Heart right ventricle (tissue), 16 donors: Measurements from ENCODE around the gene FZD1. TPM values are rescaled to one million over a fixed set of nuclear protein-coding genes. Genes with fewer than 3 reads are reported as not detected.

ENCODE experiments used
- ATAC-seq, 8 donors: fragments of 200-7000 bp; cut with Tn5 transposase; one replicate each; pipeline ENCODE4 v1.9.1; 2020; ENCODE audit warnings: mild to moderate bottlenecking in 8 of 8, moderate library complexity in 8 of 8, moderate number of reproducible peaks in 1 of 8
- DNase-seq, 2 donors: peaks; one replicate each; pipeline ENCODE4 v3.0.0-alpha.2; 2020
- H3K27ac ChIP-seq, 10 donors: fragments of 200-600 bp; sonication (generic) in 2 of 10; one replicate each; pipeline versions ENCODE4 v1.5.0 to v1.8.0; 2020 to 2022; ENCODE audit warnings: mild to moderate bottlenecking in 3 of 10
- H3K27me3 ChIP-seq, 7 donors: fragments of 200-600 bp; one replicate each; pipeline ENCODE4 v1.8.0; 2021 to 2022; ENCODE audit warnings: mild to moderate bottlenecking in 2 of 7
- H3K36me3 ChIP-seq, 9 donors: fragments of 200-600 bp; sonication (generic) in 1 of 9; one replicate each; pipeline versions ENCODE4 v1.5.0 to v1.8.0; 2020 to 2022; ENCODE audit warnings: mild to moderate bottlenecking in 2 of 9
- H3K4me1 ChIP-seq, 9 donors: fragments of 200-600 bp; sonication (generic) in 1 of 9; one replicate each; pipeline versions ENCODE4 v1.5.0 to v1.8.0; 2020 to 2022; ENCODE audit warnings: mild to moderate bottlenecking in 4 of 9
- H3K4me3 ChIP-seq, 10 donors: fragments of 200-600 bp; sonication (generic) in 2 of 10; one replicate each; pipeline versions ENCODE4 v1.5.0 to v1.8.0; 2020 to 2022; ENCODE audit warnings: mild to moderate bottlenecking in 7 of 10, moderate library complexity in 2 of 10
- H3K9me3 ChIP-seq, 11 donors: fragments of 200-600 bp in 10 of 11; sonication (generic) in 2 of 11; one replicate each; pipeline versions ENCODE4 v1.5.0 to v1.8.0; 2013 to 2022; ENCODE audit warnings: mild to moderate bottlenecking in 2 of 11, control low read depth in 1 of 11, moderate library complexity in 1 of 11
- CTCF ChIP-seq, 9 donors: fragments of 200-600 bp; sonication (generic) in 2 of 9; IDR thresholded peaks; one replicate each; pipeline versions ENCODE4 v1.5.0 to v1.8.0; 2021 to 2022; ENCODE audit warnings: antibody characterized with exemption in 9 of 9, mild to moderate bottlenecking in 5 of 9, moderate library complexity in 1 of 9
- WGBS, 2 donors: extraction: QIAGEN DNeasy Blood & Tissue Kit; methylation state at CpG; one replicate each; pipeline ENCODE4 v1.1.7; 2013; ENCODE audit warnings: inconsistent platforms in 1 of 2; 5-methylcytosine and 5-hydroxymethylcytosine counted together
- intact Hi-C, 10 donors: fragments of 100-400 bp; cut with DNase I; formaldehyde crosslinking; loops; one replicate each; pipeline versions ENCODE4 v1.11.1 to v1.14.2; 2022
- polyA plus RNA-seq, 2 donors: library from polyadenylated mRNA; stranded (reverse); fragments of 200-250 nt; gene quantifications; one replicate each; pipeline ENCODE4 v1.2.3, GENCODE V29; 2013
- total RNA-seq, 10 donors: library from RNA; stranded (reverse); fragmentation: NEBNext Ultra II Directional in 3 of 10; extraction: Animal tissue kit (Norgen Biotek cat#: 25700) in 3 of 10; gene quantifications; one replicate each; pipeline versions ENCODE4 v1.2.1 to v1.2.4, GENCODE V29; 2021 to 2023
- donor health status: Arrhythmogenic right ventricular cardiomyopathy.
- donor health status: ischemic (EF 13 %, LVEDD 7.1; RV severe dilation, severe dysfunction).
- donor health status: healthy with polysubstance abuse.
- donor health status: DM: no; HTN: yes; CAD: no.
- donor health status: DM: no; HTN: no; CAD: no.
- donor health status: ischemic (EF 25% LVEDD 6.9; RV normal size, moderate dysfunction).
- donor health status: ischemic (EF 25% LVEDD 5.7; RV mildly dilated, moderate dysfunction).
- donor health status: healthy.
- donor health status: DM: yes; HTN: yes; CAD: no.
- donor health status: Ischemic cardiomyopathy.
- donor health status: ischemic (EF 35%, LVEDD 5.7; RV mildly dilated, moderate dysfunction).
- donor health status: nonischemic (EF 11% LVEDD 7.7; RV severe dilation, severe dysfunction).
- donor health status: DM: yes; HTN: yes; CAD: no.
- donor health status: PGD.
- donor health status: ischemic (EF 29% LVEDD 5.4; RV normal size, mild dysfunction).
- donor health status: nonischemic (EF 23%, LVEDD 6.1; RV moderate dilation, normal function).

Gene FZD1
- total and polyA plus RNA-seq, 12 donors, result 3.8 to 36.0 (median 15.6) TPM

- intact Hi-C loops, result no loop called here
- Histone ChIP-seq H3K9me3 (peaks cover 0 to 8% (median 0%) of the 10 kb centered on the region in 11 donors), H3K4me1 (no peaks in the 10 kb centered on the region), H3K4me3 (no peak overlapping the region), H3K27ac (no peak overlapping the region), H3K36me3 (no peaks in the 10 kb centered on the region), H3K27me3 (no peaks in the 10 kb centered on the region)
- no peak for TF ChIP-seq CTCF (IDR thresholded peaks at IDR 0.05)
- DNase-seq, result no peak
- ATAC-seq, result no peak
- WGBS, 2 donors, result 82 to 84% methylated on average over 4 of the region's 4 CpGs
Measured at GRCh38 chr7:91249506-91250233, 14.6 kb upstream of the FZD1 start.

GRCh38 chr7:91250706-91251105, 13.5 kb upstream of the FZD1 start:
- H3K27ac ChIP-seq, result no peak overlapping the region
- no peak for TF ChIP-seq CTCF (IDR thresholded peaks at IDR 0.05)
- ATAC-seq (no peak), DNase-seq (no peak)
- H3K4me3 ChIP-seq, result no peak overlapping the region
- no peaks in the 10 kb centered on the region for H3K36me3 ChIP-seq
- intact Hi-C loops, result no loop called here
- 92% methylated on average over 4 of the region's 4 CpGs for WGBS, 2 donors
- peaks cover 0 to 15% (median 0%) of the 10 kb centered on the region in 11 donors for H3K9me3 ChIP-seq
- no peaks in the 10 kb centered on the region for H3K27me3 ChIP-seq
- H3K4me1 ChIP-seq, result no peaks in the 10 kb centered on the region

GRCh38 chr7:91251877-91252276, 12.4 kb upstream of the FZD1 start:
- ATAC-seq, result no peak
- no peaks in the 10 kb centered on the region for H3K4me1 ChIP-seq
- no peaks in the 10 kb centered on the region for H3K36me3 ChIP-seq
- no peak for TF ChIP-seq CTCF (IDR thresholded peaks at IDR 0.05)
- no peaks in the 10 kb centered on the region for H3K27me3 ChIP-seq
- peaks cover 0 to 27% (median 0%) of the 10 kb centered on the region in 11 donors for H3K9me3 ChIP-seq
- DNase-seq, result no peak
- WGBS, 2 donors, result 86 to 95% methylated on average over 3 of the region's 3 CpGs
- intact Hi-C loops, result no loop called here
- H3K4me3 ChIP-seq, result no peak overlapping the region
- H3K27ac ChIP-seq, result no peak overlapping the region

- peak in 4 of 8 donors; percentile 33 to 53 (median 46) for ATAC-seq
- Histone ChIP-seq H3K27me3 (peaks cover 0 to 26% (median 0%) of the 10 kb centered on the region in 7 donors), H3K4me1 (peaks cover 3 to 42% (median 26%) of the 10 kb centered on the region in 9 donors), H3K9me3 (no peaks in the 10 kb centered on the region), H3K36me3 (no peaks in the 10 kb centered on the region), H3K4me3 (peak overlapping the region; percentile 73 to 93 (median 84)), H3K27ac (peak overlapping the region; percentile 57 to 98 (median 96))
- 0 to 1% methylated on average over 32 of the region's 32 CpGs for WGBS, 2 donors
- intact Hi-C loops, result loop anchor here (2.0 to 10.0 kb wide), 9 partner anchors 81 to 521 kb away; no protein-coding TSS in a partner anchor
- peak; percentile 43 to 59 for DNase-seq
- peak in 1 of 9 donors; percentile 9 for TF ChIP-seq CTCF (IDR thresholded peaks at IDR 0.05)
Measured at GRCh38 chr7:91263384-91264045, 718 bp upstream of the FZD1 start.
